NCI-H748 treated with DMSO at 0.1 percent for 48 hours (cell line): ENCODE data around the gene ALG11.

ENCODE experiments used
- DNase-seq: peaks from one replicate; lab custom pipeline; 2025; lab: John Stamatoyannopoulos, UW

ALG11 gene

GRCh38 chr13:51997641-51998330 is 14.4 kb upstream of the ALG11 start:
- DNase-seq: no peak

GRCh38 chr13:51998723-51999509 is 13.3 kb upstream of the ALG11 start:
- no peak for DNase-seq

- DNase-seq: no peak
Observed at GRCh38 chr13:51999510-51999911, 12.7 kb upstream of the ALG11 start.

- DNase-seq: no peak
Observed at GRCh38 chr13:51999921-52000320, 12.3 kb upstream of the ALG11 start.

GRCh38 chr13:52001120-52001731 is 11.0 kb upstream of the ALG11 start:
- DNase-seq: peak; percentile 74

GRCh38 chr13:52002361-52002760 is 9.8 kb upstream of the ALG11 start:
- DNase-seq: no peak

- DNase-seq: no peak
Observed at GRCh38 chr13:52003541-52003940, 8.7 kb upstream of the ALG11 start.

GRCh38 chr13:52004511-52005170 is 7.6 kb upstream of the ALG11 start:
- no peak for DNase-seq

GRCh38 chr13:52005841-52006522 is 6.2 kb upstream of the ALG11 start:
- no peak for DNase-seq

- no peak for DNase-seq
Observed at GRCh38 chr13:52006523-52007245, 5.5 kb upstream of the ALG11 start.

GRCh38 chr13:52009946-52010345 is 2.3 kb upstream of the ALG11 start:
- DNase-seq: no peak

- peak; percentile 30 for DNase-seq
Observed at GRCh38 chr13:52010890-52011631, 1.1 kb upstream of the ALG11 start, which contains the start of gene ATP7B. Gene ATP7B, minus strand, starts transcription at chr13:52011450. Its CDS starts 113 bp downstream, at chr13:52011337.

GRCh38 chr13:52012512-52012836 is 276 bp downstream of the ALG11 start:
- DNase-seq: no peak

GRCh38 chr13:52016296-52016695 is 4.1 kb downstream of the ALG11 start:
- DNase-seq: no peak

- no peak for DNase-seq
Observed at GRCh38 chr13:52020191-52020590, 8.0 kb downstream of the ALG11 start.

GRCh38 chr13:52022356-52022755 is 10.2 kb downstream of the ALG11 start:
- no peak for DNase-seq

GRCh38 chr13:52024481-52024880 is 12.3 kb downstream of the ALG11 start, which contains the start of gene UTP14C:
Gene UTP14C, plus strand, starts transcription at chr13:52024691. Its CDS starts 4,114 bp downstream, at chr13:52028805.
- no peak for DNase-seq

- DNase-seq: no peak
Observed at GRCh38 chr13:52025475-52026245, 13.5 kb downstream of the ALG11 start.

GRCh38 chr13:52026246-52026626 is 14.0 kb downstream of the ALG11 start:
- no peak for DNase-seq

- DNase-seq: no peak
Observed at GRCh38 chr13:52027832-52028231, 15.6 kb downstream of the ALG11 start.
